SK-N-SH (cell line): ENCODE data around the gene DNASE2B. TPM values are rescaled to one million over a fixed set of nuclear protein-coding genes. Genes with fewer than 3 reads are reported as not detected.

Experiments used
- CTCF ChIA-PET: fragments of 300-600, 350-600 bp; formaldehyde crosslinking; extraction: SDS; loops from one replicate; lab custom pipeline; 2021; lab: Yijun Ruan, JAX
- POLR2A ChIA-PET: fragments of 350-600 bp; sonication (Branson Sonifier 250); formaldehyde crosslinking; extraction: SDS; loops from one replicate; lab custom pipeline; 2020; ENCODE audit warnings: antibody characterized with exemption, inconsistent platforms; lab: Yijun Ruan, JAX
- DNase-seq: peaks from one replicate; pipeline ENCODE4 v3.0.0; 2012
- H2AFZ ChIP-seq: fragments of 200-600 bp; sonication (generic); 2 replicates; pipeline ENCODE4 v1.8.1; 2016; ENCODE audit warnings: antibody characterized with exemption, mild to moderate bottlenecking, low read depth
- H3F3A ChIP-seq: fragments of 200-600 bp; sonication (generic); replicated peaks from 2 replicates; pipeline ENCODE3; 2016; ENCODE audit warnings: antibody characterized with exemption, mild to moderate bottlenecking; ENCODE audit not compliant: insufficient read depth
- H3K27ac ChIP-seq, 2 experiments: fragments of 200-500 bp in 1 of 2; fragments of 200-600 bp in 1 of 2; sonication (Bioruptor generic) in 1 of 2; sonication (generic), shearing (Covaris generic) in 1 of 2; 2 replicates each; pipeline versions ENCODE4 v1.5.1 to v1.6.1; 2014 to 2016; ENCODE audit warnings: low read depth in 2 of 2, inconsistent platforms in 1 of 2, low read length in 1 of 2, mild to moderate bottlenecking in 1 of 2, mixed read lengths in 1 of 2
- H3K27me3 ChIP-seq: fragments of 200-600 bp; sonication (generic), shearing (Covaris generic); 2 replicates; pipeline ENCODE4 v1.6.1; 2016; ENCODE audit warnings: mixed run types; ENCODE audit not compliant: insufficient read depth
- H3K36me3 ChIP-seq, 2 experiments: fragments of 200-500 bp in 1 of 2; fragments of 200-600 bp in 1 of 2; sonication (Bioruptor generic) in 1 of 2; sonication (generic) in 1 of 2; replicated peaks in 1 of 2; 2 replicates each; pipeline versions ENCODE3 to v1.5.1; 2014 to 2016; ENCODE audit warnings: low read length in 1 of 2, mild to moderate bottlenecking in 1 of 2; ENCODE audit not compliant: insufficient read depth in 2 of 2, control insufficient read depth in 1 of 2
- H3K4me1 ChIP-seq, 2 experiments: fragments of 200-500 bp in 1 of 2; fragments of 200-600 bp in 1 of 2; sonication (Bioruptor generic) in 1 of 2; sonication (generic), shearing (Covaris generic) in 1 of 2; 2 replicates each; pipeline versions ENCODE4 v1.5.1 to v1.6.1; 2014 to 2016; ENCODE audit warnings: low read depth in 1 of 2, low read length in 1 of 2, mixed run types in 1 of 2; ENCODE audit not compliant: insufficient read depth in 2 of 2, control insufficient read depth in 1 of 2
- H3K4me2 ChIP-seq: fragments of 200-600 bp; sonication (generic), shearing (Covaris generic); 2 replicates; pipeline ENCODE4 v1.6.1; 2017; ENCODE audit warnings: mixed run types
- H3K4me3 ChIP-seq, 2 experiments: fragments of 200-500 bp in 1 of 2; fragments of 200-600 bp in 1 of 2; sonication (Bioruptor generic) in 1 of 2; sonication (generic), shearing (Covaris generic) in 1 of 2; 2 replicates each; pipeline versions ENCODE4 v1.5.1 to v1.8.1; 2014 to 2016; ENCODE audit warnings: low read depth in 2 of 2, inconsistent platforms in 1 of 2, low read length in 1 of 2, mild to moderate bottlenecking in 1 of 2, mixed read lengths in 1 of 2, moderate library complexity in 1 of 2
- H3K79me2 ChIP-seq: fragments of 200-600 bp; sonication (generic); 2 replicates; pipeline ENCODE4 v1.8.1; 2017; ENCODE audit warnings: mild to moderate bottlenecking; ENCODE audit not compliant: insufficient read depth
- H3K9ac ChIP-seq: fragments of 200-600 bp; sonication (generic); 2 replicates; pipeline ENCODE4 v1.6.1; 2017; ENCODE audit warnings: mixed run types
- H3K9me2 ChIP-seq: fragments of 200-600 bp; sonication (generic); 2 replicates; pipeline ENCODE4 v1.6.1; 2017; ENCODE audit warnings: mixed run types
- H3K9me3 ChIP-seq: fragments of 200-600 bp; sonication (generic); 2 replicates; pipeline ENCODE4 v1.6.1; 2017; ENCODE audit warnings: mixed run types, mild to moderate bottlenecking, moderate library complexity
- H4K20me1 ChIP-seq: fragments of 200-600 bp; sonication (generic); 2 replicates; pipeline ENCODE4 v1.6.1; 2017; ENCODE audit warnings: mild to moderate bottlenecking, mixed run types; ENCODE audit not compliant: insufficient read depth
- GABPA ChIP-seq: IDR thresholded peaks from 2 replicates; pipeline ENCODE4 v1.4.0; 2012; ENCODE audit warnings: low read depth, mild to moderate bottlenecking
- JUND ChIP-seq: IDR thresholded peaks from 2 replicates; pipeline ENCODE4 v1.4.0; 2012
- NFIC ChIP-seq: IDR thresholded peaks from 2 replicates; pipeline ENCODE4 v1.4.0; 2012; ENCODE audit warnings: borderline replicate concordance
- PBX3 ChIP-seq: IDR thresholded peaks from 2 replicates; pipeline ENCODE4; 2012
- REST ChIP-seq: IDR thresholded peaks from 2 replicates; pipeline ENCODE4 v1.6.1; 2012; ENCODE audit warnings: mild to moderate bottlenecking, low read depth, low read length, moderate library complexity
- RFX5 ChIP-seq: IDR thresholded peaks from 2 replicates; pipeline ENCODE4 v1.6.1; 2012; ENCODE audit warnings: mild to moderate bottlenecking, improper control_type of control experiment, low read length
- ZBTB33 ChIP-seq: IDR thresholded peaks from 2 replicates; pipeline ENCODE4 v1.4.0; 2012; ENCODE audit warnings: low read depth, borderline replicate concordance
- WGBS: methylation state at CpG from one replicate; pipeline ENCODE4 v1.1.6; 2017; ENCODE audit warnings: low lambda C conversion rate; 5-methylcytosine and 5-hydroxymethylcytosine counted together
- polyA plus RNA-seq, 3 experiments: library from polyadenylated mRNA; depleted of rRNA; stranded (reverse); fragments of >200 nt; gene quantifications; 2 replicates each; pipeline ENCODE4 v1.2.3, GENCODE V29; 2012

The DNASE2B gene
- polyA plus RNA-seq, 1 of the 3 experiments (the other 2 are of a cell fraction): 0.03 TPM

GRCh38 chr1:84433258-84434080 lies 35.2 kb downstream of the DNASE2B start (continued):
- TF ChIP-seq REST (no peak), GABPA (no peak), PBX3 (no peak)

- Histone ChIP-seq H3K9me2 (no peaks in the 10 kb centered on the region), H3K27ac (no peak overlapping the region), H2AFZ (no peak overlapping the region; the same call in 1 of the 2 replicates), H3K4me1 (peaks cover 4 to 9% of the 10 kb centered on the region in 2 experiments; a peak in 3 of 4 replicates), H3K36me3 (no peaks in the 10 kb centered on the region), H3F3A (no peaks in the 10 kb centered on the region), H3K9ac (no peak overlapping the region), H3K79me2 (no peaks in the 10 kb centered on the region), H3K27me3 (no peaks in the 10 kb centered on the region), H4K20me1 (no peaks in the 10 kb centered on the region), H3K4me3 (peak overlapping the region in 1 of 2 experiments; percentile 39; a peak in 1 of 4 replicates), H3K4me2 (no peak overlapping the region), H3K9me3 (no peaks in the 10 kb centered on the region)
- ChIA-PET POLR2A (no interaction called here), CTCF (interaction anchor here (0.6 to 3.6 kb wide), 30 partner anchors 9 to 529 kb away, joined by 3 to 17 read pairs (median 4); partner anchors contain the start of genes PRKACB and SAMD13)
- DNase-seq: no peak
- WGBS: 58% methylated on average over 6 of the region's 6 CpGs
- TF ChIP-seq ZBTB33 (no peak), JUND (no peak), NFIC (no peak), RFX5 (no peak)
These were observed 35.9 kb downstream of the DNASE2B start for GRCh38 chr1:84434081-84434769.
